DOHH2 (cell line): ENCODE results near the gene HMCN2.
"Not testable (repeated sequence)": the region's sequence is repeated elsewhere in the genome, so short reads cannot be mapped to it uniquely, and the experiment has no call there.

Source experiments
- H3F3A ChIP-seq: fragments of 200-600 bp; sonication (generic), shearing (Covaris generic); 2 replicates; pipeline ENCODE4 v1.6.0; 2016; ENCODE audit warnings: antibody characterized with exemption, mild to moderate bottlenecking; ENCODE audit not compliant: control insufficient read depth, insufficient read depth
- H3K27ac ChIP-seq: fragments of 200-600 bp; sonication (generic); 2 replicates; pipeline ENCODE4 v1.5.1; 2014; ENCODE audit warnings: low read depth, mild to moderate bottlenecking, low read length, moderate library complexity
- H3K27me3 ChIP-seq: fragments of 200-600 bp; sonication (generic); 2 replicates; pipeline ENCODE4 v1.6.1; 2014; ENCODE audit warnings: mild to moderate bottlenecking, low read length, mixed read lengths; ENCODE audit not compliant: control insufficient read depth
- H3K36me3 ChIP-seq: fragments of 200-600 bp; sonication (generic); 2 replicates; pipeline ENCODE4 v1.6.1; 2014; ENCODE audit warnings: mild to moderate bottlenecking, low read length, moderate library complexity, mixed read lengths; ENCODE audit not compliant: control insufficient read depth
- H3K4me1 ChIP-seq: fragments of 200-600 bp; sonication (generic); 2 replicates; pipeline ENCODE4 v1.6.1; 2014; ENCODE audit warnings: mild to moderate bottlenecking, low read length, mixed read lengths; ENCODE audit not compliant: control insufficient read depth
- H3K4me2 ChIP-seq: fragments of 200-600 bp; sonication (generic); 2 replicates; pipeline ENCODE4 v1.6.0; 2014; ENCODE audit warnings: mild to moderate bottlenecking, low read length, moderate library complexity
- H3K4me3 ChIP-seq: fragments of 200-600 bp; sonication (generic); 2 replicates; pipeline ENCODE4 v1.5.1; 2014; ENCODE audit warnings: mild to moderate bottlenecking, low read length, mixed read lengths
- H3K79me2 ChIP-seq: fragments of 200-600 bp; sonication (generic); 2 replicates; pipeline ENCODE4 v1.6.1; 2014; ENCODE audit warnings: mild to moderate bottlenecking, low read length, mixed read lengths; ENCODE audit not compliant: control insufficient read depth
- H3K9me2 ChIP-seq: fragments of 200-600 bp; sonication (generic); replicated peaks from 2 replicates; pipeline ENCODE4 v1.6.1; 2014; ENCODE audit warnings: mild to moderate bottlenecking, low read length, mixed read lengths; ENCODE audit not compliant: control insufficient read depth
- H3K9me3 ChIP-seq: fragments of 200-600 bp; sonication (generic); 2 replicates; pipeline ENCODE4 v1.6.1; 2014; ENCODE audit warnings: antibody characterized with exemption, low read length, mixed read lengths; ENCODE audit not compliant: control insufficient read depth, insufficient read depth
- H4K20me1 ChIP-seq: fragments of 200-600 bp; sonication (generic); 2 replicates; pipeline ENCODE4 v1.6.0; 2014; ENCODE audit warnings: low read depth, mild to moderate bottlenecking, antibody characterized with exemption, low read length, moderate library complexity; ENCODE audit not compliant: control insufficient read depth, insufficient read depth
- EZH2phosphoT487 ChIP-seq: fragments of 200-600 bp; sonication (generic); IDR thresholded peaks from 2 replicates; pipeline ENCODE4 v1.6.1; 2017; ENCODE audit warnings: borderline replicate concordance, mild to moderate bottlenecking, antibody characterized with exemption, low read length, moderate library complexity, mixed read lengths
- TF ChIP-seq, protein P1 (sequence below): fragments of 200-600 bp; sonication (generic); IDR thresholded peaks from one replicate; pipeline ENCODE4 v1.5.1; 2014; ENCODE audit warnings: antibody characterized with exemption, mild to moderate bottlenecking, low read depth, low read length; ENCODE audit not compliant: poor library complexity, severe bottlenecking

The HMCN2 gene

DNA sequence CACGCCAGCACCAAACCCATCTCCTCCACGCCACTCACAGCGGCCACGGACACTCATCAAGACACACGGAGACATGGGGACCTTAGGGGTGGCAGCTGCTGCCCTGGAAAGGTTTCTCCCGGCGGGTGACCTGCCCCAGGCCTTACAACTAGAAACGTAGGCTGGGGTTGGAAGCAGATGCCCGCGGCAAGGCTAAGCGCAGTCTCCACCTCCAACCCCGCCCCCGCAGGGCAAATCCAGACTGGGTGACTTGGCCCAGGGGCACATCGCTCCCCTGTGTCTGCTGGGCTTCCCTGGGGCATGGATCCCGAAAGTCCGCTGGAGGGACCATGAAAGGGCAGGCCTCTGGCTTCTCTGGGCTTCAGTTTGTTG is 167.2 kb downstream of the HMCN2 start:
- Histone ChIP-seq H3K4me2 (no peak overlapping the region), H3K9me3 (no peaks in the 10 kb centered on the region), H3K4me1 (no peaks in the 10 kb centered on the region), H3K4me3 (no peak overlapping the region), H3K27me3 (no peaks in the 10 kb centered on the region), H3K9me2 (no peaks in the 10 kb centered on the region), H3F3A (no peaks in the 10 kb centered on the region), H3K27ac (no peak overlapping the region), H3K79me2 (no peaks in the 10 kb centered on the region), H3K36me3 (no peaks in the 10 kb centered on the region), H4K20me1 (no peaks in the 10 kb centered on the region)
- TF ChIP-seq, protein P1, sequence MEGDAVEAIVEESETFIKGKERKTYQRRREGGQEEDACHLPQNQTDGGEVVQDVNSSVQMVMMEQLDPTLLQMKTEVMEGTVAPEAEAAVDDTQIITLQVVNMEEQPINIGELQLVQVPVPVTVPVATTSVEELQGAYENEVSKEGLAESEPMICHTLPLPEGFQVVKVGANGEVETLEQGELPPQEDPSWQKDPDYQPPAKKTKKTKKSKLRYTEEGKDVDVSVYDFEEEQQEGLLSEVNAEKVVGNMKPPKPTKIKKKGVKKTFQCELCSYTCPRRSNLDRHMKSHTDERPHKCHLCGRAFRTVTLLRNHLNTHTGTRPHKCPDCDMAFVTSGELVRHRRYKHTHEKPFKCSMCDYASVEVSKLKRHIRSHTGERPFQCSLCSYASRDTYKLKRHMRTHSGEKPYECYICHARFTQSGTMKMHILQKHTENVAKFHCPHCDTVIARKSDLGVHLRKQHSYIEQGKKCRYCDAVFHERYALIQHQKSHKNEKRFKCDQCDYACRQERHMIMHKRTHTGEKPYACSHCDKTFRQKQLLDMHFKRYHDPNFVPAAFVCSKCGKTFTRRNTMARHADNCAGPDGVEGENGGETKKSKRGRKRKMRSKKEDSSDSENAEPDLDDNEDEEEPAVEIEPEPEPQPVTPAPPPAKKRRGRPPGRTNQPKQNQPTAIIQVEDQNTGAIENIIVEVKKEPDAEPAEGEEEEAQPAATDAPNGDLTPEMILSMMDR = no peak
- no peak for TF ChIP-seq EZH2phosphoT487

DNA sequence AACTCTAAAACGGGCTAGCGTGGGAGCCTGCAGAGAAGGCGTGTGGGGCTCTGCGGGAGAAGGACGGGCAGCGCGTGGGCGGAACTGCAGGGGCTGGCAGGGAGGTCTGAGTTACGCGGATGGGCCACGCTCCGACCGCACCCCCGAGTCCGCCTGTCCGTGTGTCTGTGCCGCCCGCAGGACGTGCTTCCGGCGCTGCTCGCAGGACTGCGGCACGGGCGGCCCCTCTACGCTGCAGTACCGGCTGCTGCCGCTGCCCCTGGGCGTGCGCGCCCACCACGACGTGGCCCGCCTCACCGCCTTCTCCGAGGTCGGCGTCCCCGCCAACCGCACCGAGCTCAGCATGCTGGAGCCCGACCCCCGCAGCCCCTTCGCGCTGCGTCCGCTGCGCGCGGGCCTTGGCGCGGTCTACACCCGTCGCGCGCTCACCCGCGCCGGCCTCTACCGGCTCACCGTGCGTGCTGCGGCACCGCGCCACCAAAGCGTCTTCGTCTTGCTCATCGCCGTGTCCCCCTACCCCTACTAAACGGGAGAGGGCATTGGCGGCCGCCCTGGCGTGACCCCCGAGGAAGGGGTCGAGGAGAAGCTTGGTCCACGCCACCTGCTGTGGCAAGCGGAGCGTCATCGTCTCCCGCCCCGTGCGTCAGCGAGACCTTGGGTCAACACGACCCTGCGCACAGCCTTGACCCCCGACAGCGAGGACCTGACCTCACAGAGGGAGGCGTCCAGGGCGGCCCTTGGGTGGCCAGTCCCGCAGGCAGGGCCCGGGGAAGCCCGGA is 167.8 kb downstream of the HMCN2 start:
- Histone ChIP-seq H3F3A (no peaks in the 10 kb centered on the region), H3K4me2 (no peak overlapping the region), H3K9me2 (no peaks in the 10 kb centered on the region), H3K79me2 (no peaks in the 10 kb centered on the region), H3K36me3 (no peaks in the 10 kb centered on the region), H3K4me3 (no peak overlapping the region), H4K20me1 (no peaks in the 10 kb centered on the region), H3K27ac (no peak overlapping the region), H3K9me3 (no peaks in the 10 kb centered on the region), H3K27me3 (no peaks in the 10 kb centered on the region), H3K4me1 (no peaks in the 10 kb centered on the region)
- TF ChIP-seq, protein P1 = no peak
- no peak for TF ChIP-seq EZH2phosphoT487

DNA sequence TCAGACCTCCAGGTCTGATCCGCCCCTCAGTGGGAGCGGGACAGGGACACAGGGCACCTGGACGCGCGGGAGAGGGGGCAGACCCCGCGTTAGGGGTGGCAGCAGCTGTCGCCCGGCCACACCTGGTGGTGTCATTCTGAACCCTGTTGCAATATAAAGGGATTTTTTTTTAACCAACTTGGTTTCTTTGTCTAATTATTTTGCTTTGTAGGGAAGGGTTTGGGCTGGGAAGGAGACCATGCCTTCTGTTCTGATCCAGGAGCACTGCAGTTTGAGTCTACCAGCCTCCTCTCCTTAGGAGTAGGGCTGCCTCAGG is 168.3 kb downstream of the HMCN2 start:
- Histone ChIP-seq H3K79me2 (no peaks in the 10 kb centered on the region), H3F3A (no peaks in the 10 kb centered on the region), H3K4me1 (no peaks in the 10 kb centered on the region), H3K27me3 (no peaks in the 10 kb centered on the region), H3K9me3 (no peaks in the 10 kb centered on the region), H3K9me2 (no peaks in the 10 kb centered on the region), H3K4me2 (no peak overlapping the region), H4K20me1 (no peaks in the 10 kb centered on the region), H3K4me3 (no peak overlapping the region), H3K27ac (no peak overlapping the region), H3K36me3 (no peaks in the 10 kb centered on the region)
- TF ChIP-seq, protein P1 = no peak
- TF ChIP-seq EZH2phosphoT487 = no peak

DNA sequence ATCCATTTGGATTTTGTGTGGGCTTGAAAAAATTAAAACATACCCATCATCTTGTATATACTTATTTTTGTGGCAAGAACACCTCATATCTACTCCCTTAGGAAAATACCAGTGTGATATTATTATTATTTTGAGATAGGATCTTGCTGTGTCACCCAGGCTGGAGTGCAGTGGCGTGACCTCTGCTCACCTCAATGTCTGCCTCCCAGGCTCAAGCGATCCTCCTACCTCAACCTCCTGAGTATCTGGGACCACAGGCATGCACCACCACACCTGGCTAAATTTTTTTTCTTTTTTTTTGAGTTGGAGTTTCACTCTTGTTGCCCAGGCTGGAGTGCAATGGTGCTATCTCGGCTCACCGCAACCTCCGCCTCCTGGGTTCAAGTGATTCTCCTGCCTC is 169.1 kb downstream of the HMCN2 start:
- not testable (repeated sequence) for H3K9me2 ChIP-seq, H3K4me3 ChIP-seq, H3K4me1 ChIP-seq, H3F3A ChIP-seq, H3K9me3 ChIP-seq, H3K27me3 ChIP-seq, H3K36me3 ChIP-seq, H3K27ac ChIP-seq, H3K79me2 ChIP-seq, H4K20me1 ChIP-seq, H3K4me2 ChIP-seq
